RWPE1 (cell line): ENCODE data around the gene BOD1.

ENCODE experiments used
- CTCF ChIA-PET: fragments of 350-600 bp; sonication (Branson Sonifier 250); formaldehyde crosslinking; extraction: SDS; loops from one replicate; lab custom pipeline; 2021; lab: Yijun Ruan, JAX
- POLR2A ChIA-PET: fragments of 400-600 bp; formaldehyde crosslinking; extraction: SDS; loops from one replicate; lab custom pipeline; 2020; ENCODE audit warnings: antibody characterized with exemption; ENCODE audit not compliant: low non-redundant PET; lab: Yijun Ruan, JAX
- DNase-seq: peaks from one replicate; pipeline ENCODE4 v3.0.0; 2012; ENCODE audit warnings: low spot score
- H3K27ac ChIP-seq: fragments of 450-650 bp; 2 replicates; pipeline ENCODE4 v1.5.1; 2017
- CTCF ChIP-seq: fragments of 450-650 bp; conservative IDR thresholded peaks from 2 replicates; pipeline ENCODE4 v1.5.1; 2017; ENCODE audit warnings: low read depth, mild to moderate bottlenecking

The BOD1 gene

GRCh38 chr5:173648308-173648866 is 31.9 kb upstream of the BOD1 start:
- no peak for TF ChIP-seq CTCF
- ChIA-PET POLR2A (no interaction called here), CTCF (interaction anchor here (0.6 to 1.3 kb wide), 3 partner anchors 384 to 1822 kb away, joined by 3 to 4 read pairs (median 4); no protein-coding TSS in a partner anchor)
- no peak for DNase-seq
- H3K27ac ChIP-seq = no peak overlapping the region

GRCh38 chr5:173646692-173647091 is 30.2 kb upstream of the BOD1 start:
- H3K27ac ChIP-seq = no peak overlapping the region
- ChIA-PET CTCF (no interaction called here), POLR2A (no interaction called here)
- TF ChIP-seq CTCF = no peak
- no peak for DNase-seq

GRCh38 chr5:173645890-173646574 is 29.6 kb upstream of the BOD1 start:
- POLR2A ChIA-PET = no interaction called here
- no peak for DNase-seq
- CTCF ChIA-PET = no interaction called here
- H3K27ac ChIP-seq = no peak overlapping the region
- no peak for TF ChIP-seq CTCF

GRCh38 chr5:173645437-173645807 is 29.0 kb upstream of the BOD1 start:
- ChIA-PET CTCF (interaction anchor here (0.6 to 1.0 kb wide), 2 partner anchors 10 to 17 kb away, joined by 3 to 4 read pairs; no protein-coding TSS in a partner anchor), POLR2A (no interaction called here)
- H3K27ac ChIP-seq = no peak overlapping the region
- no peak for DNase-seq
- TF ChIP-seq CTCF = no peak

GRCh38 chr5:173644673-173645436 is 28.4 kb upstream of the BOD1 start:
- POLR2A ChIA-PET = no interaction called here
- no peak for DNase-seq
- no peak overlapping the region for H3K27ac ChIP-seq
- CTCF ChIA-PET = interaction anchor here (0.6 to 1.0 kb wide), 2 partner anchors 11 to 16 kb away, joined by 3 to 4 read pairs; no protein-coding TSS in a partner anchor
- TF ChIP-seq CTCF = no peak

- CTCF ChIA-PET = interaction anchor here (0.5 kb wide), 1 partner anchor 280 kb away, joined by 3 read pairs; no protein-coding TSS in a partner anchor
Measured at GRCh38 chr5:173643964-173644363, 27.5 kb upstream of the BOD1 start.

More at GRCh38 chr5:173643964-173644363, 27.5 kb upstream of the BOD1 start:
- POLR2A ChIA-PET = no interaction called here
- no peak for DNase-seq
- no peak for TF ChIP-seq CTCF
- no peak overlapping the region for H3K27ac ChIP-seq
